ENCODE data around the gene PUM2. TPM values are rescaled to one million over a fixed set of nuclear protein-coding genes. Genes with fewer than 3 reads are reported as not detected.

Gene PUM2
- total and polyA plus RNA-seq, 2 of the 13 experiments (the other 11 are each of a cell fraction or from before 2014, with no cell fraction given): 69.6 to 69.8 TPM

- TF ChIP-seq, protein P1, sequence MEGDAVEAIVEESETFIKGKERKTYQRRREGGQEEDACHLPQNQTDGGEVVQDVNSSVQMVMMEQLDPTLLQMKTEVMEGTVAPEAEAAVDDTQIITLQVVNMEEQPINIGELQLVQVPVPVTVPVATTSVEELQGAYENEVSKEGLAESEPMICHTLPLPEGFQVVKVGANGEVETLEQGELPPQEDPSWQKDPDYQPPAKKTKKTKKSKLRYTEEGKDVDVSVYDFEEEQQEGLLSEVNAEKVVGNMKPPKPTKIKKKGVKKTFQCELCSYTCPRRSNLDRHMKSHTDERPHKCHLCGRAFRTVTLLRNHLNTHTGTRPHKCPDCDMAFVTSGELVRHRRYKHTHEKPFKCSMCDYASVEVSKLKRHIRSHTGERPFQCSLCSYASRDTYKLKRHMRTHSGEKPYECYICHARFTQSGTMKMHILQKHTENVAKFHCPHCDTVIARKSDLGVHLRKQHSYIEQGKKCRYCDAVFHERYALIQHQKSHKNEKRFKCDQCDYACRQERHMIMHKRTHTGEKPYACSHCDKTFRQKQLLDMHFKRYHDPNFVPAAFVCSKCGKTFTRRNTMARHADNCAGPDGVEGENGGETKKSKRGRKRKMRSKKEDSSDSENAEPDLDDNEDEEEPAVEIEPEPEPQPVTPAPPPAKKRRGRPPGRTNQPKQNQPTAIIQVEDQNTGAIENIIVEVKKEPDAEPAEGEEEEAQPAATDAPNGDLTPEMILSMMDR (CRISPR knock-in tag; IDR thresholded peaks at IDR 0.05): peak; percentile 38
- TF ChIP-seq ARID2 (CRISPR knock-in tag; IDR thresholded peaks at IDR 0.05; ENCODE audit: borderline replicate concordance) (0 out of 2 replicates have a peak, but pooled peaks have one; percentile 23), SUZ12 (IDR thresholded peaks at IDR 0.05; ENCODE audit: low read depth, low read length) (no peak), NFE2 (CRISPR knock-in tag; IDR thresholded peaks at IDR 0.05) (no peak), GRHL1 (CRISPR knock-in tag; conservative IDR thresholded peaks at IDR 0.05) (no peak), PPARG (CRISPR knock-in tag; conservative IDR thresholded peaks at IDR 0.05) (no peak), ZNF687 (CRISPR knock-in tag; IDR thresholded peaks at IDR 0.05) (peak; percentile 97), NRL (CRISPR knock-in tag; IDR thresholded peaks at IDR 0.05; ENCODE audit: borderline replicate concordance) (no peak), DPF2 (CRISPR knock-in tag; IDR thresholded peaks at IDR 0.05; ENCODE audit: borderline replicate concordance, low read depth) (no peak), SAP130 (CRISPR knock-in tag; IDR thresholded peaks at IDR 0.05; ENCODE audit: low read depth) (peak; percentile 54; the same call in 1 of the 2 replicates), HBP1 (CRISPR knock-in tag; IDR thresholded peaks at IDR 0.05; ENCODE audit: low read depth) (no peak; the same call in 1 of the 2 replicates)
- TF ChIP-seq, protein P2, sequence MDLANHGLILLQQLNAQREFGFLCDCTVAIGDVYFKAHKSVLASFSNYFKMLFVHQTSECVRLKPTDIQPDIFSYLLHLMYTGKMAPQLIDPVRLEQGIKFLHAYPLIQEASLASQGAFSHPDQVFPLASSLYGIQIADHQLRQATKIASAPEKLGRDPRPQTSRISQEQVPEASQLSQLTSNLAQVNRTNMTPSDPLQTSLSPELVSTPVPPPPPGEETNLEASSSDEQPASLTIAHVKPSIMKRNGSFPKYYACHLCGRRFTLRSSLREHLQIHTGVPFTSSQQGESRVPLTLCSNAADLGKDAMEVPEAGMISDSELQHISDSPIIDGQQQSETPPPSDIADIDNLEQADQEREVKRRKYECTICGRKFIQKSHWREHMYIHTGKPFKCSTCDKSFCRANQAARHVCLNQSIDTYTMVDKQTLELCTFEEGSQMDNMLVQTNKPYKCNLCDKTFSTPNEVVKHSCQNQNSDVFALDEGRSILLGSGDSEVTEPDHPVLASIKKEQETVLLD (CRISPR knock-in tag; IDR thresholded peaks at IDR 0.05; ENCODE audit: low read depth): no peak
- TF ChIP-seq, protein P3, sequence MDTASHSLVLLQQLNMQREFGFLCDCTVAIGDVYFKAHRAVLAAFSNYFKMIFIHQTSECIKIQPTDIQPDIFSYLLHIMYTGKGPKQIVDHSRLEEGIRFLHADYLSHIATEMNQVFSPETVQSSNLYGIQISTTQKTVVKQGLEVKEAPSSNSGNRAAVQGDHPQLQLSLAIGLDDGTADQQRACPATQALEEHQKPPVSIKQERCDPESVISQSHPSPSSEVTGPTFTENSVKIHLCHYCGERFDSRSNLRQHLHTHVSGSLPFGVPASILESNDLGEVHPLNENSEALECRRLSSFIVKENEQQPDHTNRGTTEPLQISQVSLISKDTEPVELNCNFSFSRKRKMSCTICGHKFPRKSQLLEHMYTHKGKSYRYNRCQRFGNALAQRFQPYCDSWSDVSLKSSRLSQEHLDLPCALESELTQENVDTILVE (CRISPR knock-in tag; IDR thresholded peaks at IDR 0.05): no peak
- TF ChIP-seq, protein P4, sequence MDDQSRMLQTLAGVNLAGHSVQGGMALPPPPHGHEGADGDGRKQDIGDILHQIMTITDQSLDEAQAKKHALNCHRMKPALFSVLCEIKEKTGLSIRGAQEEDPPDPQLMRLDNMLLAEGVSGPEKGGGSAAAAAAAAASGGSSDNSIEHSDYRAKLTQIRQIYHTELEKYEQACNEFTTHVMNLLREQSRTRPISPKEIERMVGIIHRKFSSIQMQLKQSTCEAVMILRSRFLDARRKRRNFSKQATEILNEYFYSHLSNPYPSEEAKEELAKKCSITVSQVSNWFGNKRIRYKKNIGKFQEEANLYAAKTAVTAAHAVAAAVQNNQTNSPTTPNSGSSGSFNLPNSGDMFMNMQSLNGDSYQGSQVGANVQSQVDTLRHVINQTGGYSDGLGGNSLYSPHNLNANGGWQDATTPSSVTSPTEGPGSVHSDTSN (CRISPR knock-in tag; IDR thresholded peaks at IDR 0.05; ENCODE audit: borderline replicate concordance): no peak
These were observed 127.1 kb downstream of the PUM2 start (continued) for GRCh38 chr2:20223407-20224163.
